ENCODE results near the gene TMEM163.

DNA sequence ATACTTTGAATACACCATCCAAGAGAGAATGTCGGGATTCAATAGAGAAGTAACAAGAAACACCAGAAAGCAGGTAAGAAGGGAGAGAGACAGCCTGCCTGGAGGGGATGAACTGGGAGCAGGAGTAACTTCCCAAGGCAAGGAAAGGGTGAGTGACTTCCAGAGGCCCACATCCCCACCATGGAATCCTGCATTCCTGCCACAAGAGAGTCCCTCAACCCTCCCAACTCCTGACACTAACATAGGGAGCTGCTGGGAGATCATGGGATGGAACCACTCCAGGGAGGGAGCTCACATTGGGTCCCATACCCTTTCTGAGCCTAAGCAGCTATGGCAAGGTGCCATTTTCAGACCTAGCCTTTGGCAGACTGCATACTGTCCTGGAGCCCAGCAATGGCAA lies 5.5 kb upstream of the TMEM163 start:
- TF ChIP-seq, protein P1, sequence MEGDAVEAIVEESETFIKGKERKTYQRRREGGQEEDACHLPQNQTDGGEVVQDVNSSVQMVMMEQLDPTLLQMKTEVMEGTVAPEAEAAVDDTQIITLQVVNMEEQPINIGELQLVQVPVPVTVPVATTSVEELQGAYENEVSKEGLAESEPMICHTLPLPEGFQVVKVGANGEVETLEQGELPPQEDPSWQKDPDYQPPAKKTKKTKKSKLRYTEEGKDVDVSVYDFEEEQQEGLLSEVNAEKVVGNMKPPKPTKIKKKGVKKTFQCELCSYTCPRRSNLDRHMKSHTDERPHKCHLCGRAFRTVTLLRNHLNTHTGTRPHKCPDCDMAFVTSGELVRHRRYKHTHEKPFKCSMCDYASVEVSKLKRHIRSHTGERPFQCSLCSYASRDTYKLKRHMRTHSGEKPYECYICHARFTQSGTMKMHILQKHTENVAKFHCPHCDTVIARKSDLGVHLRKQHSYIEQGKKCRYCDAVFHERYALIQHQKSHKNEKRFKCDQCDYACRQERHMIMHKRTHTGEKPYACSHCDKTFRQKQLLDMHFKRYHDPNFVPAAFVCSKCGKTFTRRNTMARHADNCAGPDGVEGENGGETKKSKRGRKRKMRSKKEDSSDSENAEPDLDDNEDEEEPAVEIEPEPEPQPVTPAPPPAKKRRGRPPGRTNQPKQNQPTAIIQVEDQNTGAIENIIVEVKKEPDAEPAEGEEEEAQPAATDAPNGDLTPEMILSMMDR (IDR thresholded peaks at IDR 0.05; ENCODE audit: insufficient read depth, low read depth, low read length): no peak
- TF ChIP-seq EZH2 (IDR thresholded peaks at IDR 0.05; ENCODE audit: insufficient read depth, low read length): no peak

Measured in astrocyte (in vitro differentiated cells and primary cell).